Stimulated activated CD8-positive, alpha-beta memory T cell treated with anti-CD3 and anti-CD28 coated beads, Interleukin-15, amount 100 ng/mL, for 24 hours (primary cell): ENCODE results near the gene AGPS.

Experiments
- DNase-seq: peaks from one replicate; pipeline ENCODE4 v3.0.0-alpha.2; 2020; ENCODE audit warnings: low read depth

Gene AGPS

GRCh38 chr2:177552422-177553175 lies 160.0 kb downstream of the AGPS start:
- DNase-seq = peak; percentile 72

DNA sequence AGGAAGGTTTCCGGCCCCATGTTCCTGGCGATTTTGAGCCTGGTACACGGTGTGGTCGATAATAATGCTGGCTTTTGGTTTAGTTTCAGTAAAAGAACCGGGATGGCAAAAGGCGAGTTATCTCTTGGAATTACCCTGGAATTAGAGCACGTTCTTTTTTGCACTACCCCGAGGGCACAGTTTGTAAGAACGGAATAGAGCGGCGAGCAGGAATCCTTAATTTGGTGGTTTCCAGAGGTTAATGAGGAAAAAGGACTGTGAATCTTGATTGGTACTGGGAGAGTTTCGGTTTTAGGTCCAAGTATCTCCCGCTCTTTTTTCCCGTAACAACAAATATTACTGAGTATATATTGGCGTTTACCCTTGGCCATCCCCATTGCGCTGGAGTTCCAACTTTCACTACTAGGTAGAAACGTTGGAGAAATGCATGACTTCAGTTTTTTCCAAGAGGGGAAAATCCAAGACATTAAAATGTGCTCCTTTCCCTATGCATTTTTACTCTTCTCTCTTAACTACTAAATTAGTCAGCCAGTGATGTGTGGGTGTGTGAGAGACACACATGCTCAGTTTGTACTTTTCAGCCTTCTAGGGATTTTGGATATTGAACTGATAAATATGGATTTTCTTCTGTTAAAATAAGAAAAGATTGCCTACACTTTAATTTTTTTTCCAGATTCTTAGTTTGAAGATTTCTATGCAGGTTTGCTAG lies 160.8 kb downstream of the AGPS start:
- no peak for DNase-seq

DNA sequence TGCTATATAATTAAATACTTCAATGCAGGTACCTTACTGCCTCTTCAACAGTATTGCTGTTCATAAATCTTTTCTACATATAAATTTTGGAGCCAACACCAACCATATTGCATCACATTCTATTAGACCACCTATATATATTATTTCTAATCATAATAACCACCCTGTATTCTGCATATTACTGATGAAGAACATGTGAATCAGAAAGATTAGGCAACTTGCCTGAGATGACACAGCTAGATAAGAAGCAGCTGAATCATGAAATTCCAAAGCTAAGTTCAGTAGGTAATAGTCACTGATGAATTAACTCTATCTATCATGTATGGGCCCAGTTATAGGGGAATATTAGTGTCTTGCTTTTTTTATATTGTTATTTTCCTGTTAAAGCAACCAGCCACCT lies 161.8 kb downstream of the AGPS start:
- DNase-seq = no peak

- no peak for DNase-seq
Observed at GRCh38 chr2:177556153-177556552, 163.6 kb downstream of the AGPS start.

DNA sequence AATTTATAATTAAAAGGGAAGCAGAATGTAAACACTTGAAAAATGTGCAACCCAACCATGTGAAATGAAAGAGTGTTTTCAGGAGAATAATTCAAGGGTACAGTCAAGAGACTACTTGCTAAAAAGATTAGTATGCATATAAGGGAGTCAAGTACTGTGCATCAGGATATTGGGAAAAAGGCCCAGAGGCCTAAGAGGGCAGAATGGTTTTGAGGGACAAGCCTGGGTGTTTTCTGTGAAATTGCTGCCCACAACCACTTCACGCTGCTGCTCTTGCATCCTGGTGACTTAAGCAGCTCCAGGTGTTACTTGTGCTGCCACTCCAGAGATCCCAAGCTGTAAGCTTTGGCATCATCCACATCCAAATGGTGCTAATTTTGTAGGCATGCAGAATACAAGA lies 165.2 kb downstream of the AGPS start:
- DNase-seq = no peak

- no peak for DNase-seq
Observed at GRCh38 chr2:177559638-177560037, 167.1 kb downstream of the AGPS start.

- no peak for DNase-seq
Observed at GRCh38 chr2:177568390-177568789, 175.8 kb downstream of the AGPS start.

DNA sequence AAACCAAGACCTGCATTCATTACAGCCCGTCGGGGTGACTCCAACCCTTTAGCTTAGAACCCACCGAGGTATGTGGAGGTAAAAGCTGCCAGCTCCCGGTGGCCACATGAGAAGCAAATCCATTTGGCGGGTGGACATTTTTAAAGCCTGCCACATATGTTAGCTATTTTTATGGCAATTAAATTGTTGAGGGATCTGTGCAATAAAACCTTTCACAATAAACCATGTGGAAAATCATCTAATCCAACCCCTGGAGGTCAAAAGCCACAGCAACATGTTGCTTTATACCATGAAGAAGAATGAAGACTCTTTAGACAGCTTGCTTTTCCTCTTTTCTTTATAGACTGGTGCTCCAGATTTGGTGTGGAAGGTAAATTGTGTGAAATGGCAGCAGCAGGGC lies 176.3 kb downstream of the AGPS start:
- DNase-seq = no peak

GRCh38 chr2:177572236-177572671 lies 179.7 kb downstream of the AGPS start:
- no peak for DNase-seq

- no peak for DNase-seq
Observed at GRCh38 chr2:177573120-177573519, 180.5 kb downstream of the AGPS start.

- DNase-seq = no peak
Observed at GRCh38 chr2:177574356-177574755, 181.8 kb downstream of the AGPS start.

GRCh38 chr2:177575358-177575757 lies 182.8 kb downstream of the AGPS start:
- DNase-seq = no peak

- no peak for DNase-seq
Observed at GRCh38 chr2:177577075-177577474, 184.5 kb downstream of the AGPS start.

DNA sequence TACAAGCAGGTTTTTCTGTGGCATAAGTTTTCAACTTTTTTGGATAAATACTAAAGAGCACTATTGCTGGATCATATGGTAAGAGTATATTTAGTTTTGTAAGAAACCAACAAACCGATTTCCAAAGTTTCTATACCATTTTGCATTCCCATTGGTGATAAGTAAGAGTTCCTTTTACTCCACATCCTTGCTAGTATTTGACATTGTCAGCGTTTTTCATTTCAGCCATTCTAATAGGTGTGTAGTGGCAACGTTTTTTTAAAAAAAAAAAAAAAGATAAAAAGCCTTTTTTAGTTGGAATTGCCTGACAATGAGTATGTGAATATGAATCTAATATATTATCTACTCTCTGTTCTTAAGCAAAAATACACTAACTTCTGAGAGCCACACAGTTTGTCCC lies 185.9 kb downstream of the AGPS start:
- no peak for DNase-seq

DNA sequence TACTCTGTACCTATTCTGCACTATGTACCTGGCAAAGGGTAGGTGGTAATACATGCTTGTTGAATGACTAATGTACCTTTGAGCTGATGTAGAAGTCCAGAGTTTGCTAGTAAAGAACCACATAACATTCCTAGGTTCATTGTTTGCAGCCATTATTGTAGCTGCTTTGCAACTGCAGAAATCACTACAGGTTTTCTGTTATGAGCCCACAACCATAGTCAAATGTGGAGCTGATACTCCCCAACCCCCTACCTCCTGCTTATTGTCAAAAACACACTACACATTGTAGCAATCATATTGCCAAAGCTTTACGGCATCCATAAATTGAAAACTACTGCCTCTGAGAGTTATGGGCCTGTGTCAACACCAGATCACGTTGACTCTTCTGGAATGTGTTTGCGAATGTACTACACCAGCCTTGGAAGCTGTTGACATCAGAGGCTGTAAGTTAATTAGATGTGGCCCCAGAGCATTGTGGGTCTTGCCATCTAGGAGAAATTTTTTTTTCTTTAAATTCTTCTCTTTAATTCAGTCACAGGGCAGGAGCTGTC lies 187.0 kb downstream of the AGPS start:
- no peak for DNase-seq

- DNase-seq = no peak
Observed at GRCh38 chr2:177582000-177582399, 189.4 kb downstream of the AGPS start.

GRCh38 chr2:177584030-177584692 lies 191.6 kb downstream of the AGPS start:
- DNase-seq = no peak

GRCh38 chr2:177585234-177585863 lies 192.8 kb downstream of the AGPS start:
- no peak for DNase-seq

DNA sequence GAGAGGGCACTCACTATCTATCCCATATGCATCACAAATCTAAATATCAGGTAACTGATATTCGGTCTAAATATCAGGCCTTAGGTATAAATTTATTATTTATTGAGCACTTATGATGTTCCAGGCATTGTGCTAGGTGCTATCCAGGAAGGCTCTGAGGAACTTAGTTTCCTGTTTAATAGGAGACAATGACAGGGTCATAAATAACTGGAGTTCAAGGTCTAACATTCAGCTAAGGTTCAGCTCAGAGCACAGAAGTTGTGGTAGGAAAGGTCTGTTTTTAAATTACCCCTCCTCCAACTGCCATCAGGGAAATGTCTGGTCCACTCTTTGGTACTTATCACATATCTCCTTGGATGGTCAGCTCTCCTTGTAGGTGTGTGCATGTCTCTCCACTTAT lies 193.6 kb downstream of the AGPS start:
- DNase-seq = no peak

- DNase-seq = no peak
Observed at GRCh38 chr2:177587371-177587770, 194.8 kb downstream of the AGPS start.

DNA sequence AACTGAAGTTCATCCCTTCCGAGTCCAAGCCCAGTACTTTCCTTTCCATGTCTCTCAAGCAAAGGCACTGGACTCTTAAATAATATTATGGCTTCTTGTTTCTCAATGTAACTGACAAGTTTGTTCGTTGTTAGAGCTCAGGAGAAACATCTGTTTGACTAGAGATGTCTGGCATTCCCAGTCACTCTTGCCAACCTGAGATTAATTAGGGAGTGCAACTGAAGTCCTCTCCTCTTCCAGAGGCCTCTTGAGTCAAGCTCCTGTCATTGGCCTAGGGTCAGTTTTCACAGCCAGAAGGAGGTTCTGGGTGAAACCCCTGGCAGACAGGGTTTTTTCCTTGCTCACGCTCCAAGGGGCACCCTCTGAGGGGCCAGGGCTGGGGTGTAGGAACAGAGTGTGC lies 196.1 kb downstream of the AGPS start:
- no peak for DNase-seq

GRCh38 chr2:177589186-177589585 lies 196.6 kb downstream of the AGPS start:
- no peak for DNase-seq
